Neural cell (in vitro differentiated cells): ENCODE data around the gene LIMD2.

Experiments
- CTCF ChIP-seq: fragments of 450-650 bp; IDR thresholded peaks from 2 replicates; pipeline ENCODE4 v1.5.1; 2014; ENCODE audit warnings: antibody characterized with exemption, mild to moderate bottlenecking, moderate library complexity; ENCODE audit not compliant: poor library complexity, severe bottlenecking
- POLR2AphosphoS5 ChIP-seq: IDR thresholded peaks from 2 replicates; pipeline ENCODE4 v1.6.1; 2012
- REST ChIP-seq: IDR thresholded peaks from 2 replicates; pipeline ENCODE4 v1.6.1; 2012; ENCODE audit warnings: borderline replicate concordance
- TAF1 ChIP-seq: IDR thresholded peaks from 2 replicates; pipeline ENCODE4 v1.6.1; 2012; ENCODE audit warnings: low read depth

- TF ChIP-seq REST = no peak
- no peak for TF ChIP-seq POLR2AphosphoS5
- TF ChIP-seq CTCF = no peak
- no peak for TF ChIP-seq TAF1
Observed at GRCh38 chr17:63675231-63675606, 24.7 kb downstream of the LIMD2 start.
